Heart left ventricle (tissue), 16 donors: Measurements from ENCODE around the gene FAM171A1. TPM values are rescaled to one million over a fixed set of nuclear protein-coding genes. Genes with fewer than 3 reads are reported as not detected.
A peak's percentile ranks its signal among the peaks of the same experiment; 100 is the strongest.
"Not testable (repeated sequence)": the region's sequence is repeated elsewhere in the genome, so short reads cannot be mapped to it uniquely, and the experiment has no call there.

Experiments used
- ATAC-seq, 4 donors: fragments of 200-7000 bp; cut with Tn5 transposase; one replicate each; pipeline ENCODE4 v1.9.1; 2020 to 2022; ENCODE audit warnings: moderate library complexity in 4 of 4, mild to moderate bottlenecking in 3 of 4, moderate number of reproducible peaks in 1 of 4
- DNase-seq, 5 donors: peaks; one replicate each; pipeline ENCODE4 v3.0.0-alpha.2; 2020
- H3K27ac ChIP-seq, 12 donors: fragments of 200-600 bp; sonication (generic) in 4 of 12; one replicate each; pipeline versions ENCODE4 v1.5.0 to v1.8.0; 2016 to 2022; ENCODE audit warnings: mild to moderate bottlenecking in 2 of 12
- H3K27me3 ChIP-seq, 9 donors: fragments of 200-600 bp; sonication (generic) in 2 of 9; one replicate each; pipeline versions ENCODE4 v1.5.1 to v1.8.0; 2016 to 2022; ENCODE audit warnings: mild to moderate bottlenecking in 3 of 9
- H3K36me3 ChIP-seq, 9 donors: fragments of 200-600 bp; sonication (generic) in 2 of 9; one replicate each; pipeline versions ENCODE4 v1.5.0 to v1.8.0; 2018 to 2022; ENCODE audit warnings: mild to moderate bottlenecking in 2 of 9
- H3K4me1 ChIP-seq, 12 donors: fragments of 200-600 bp; sonication (generic) in 4 of 12; one replicate each; pipeline versions ENCODE4 v1.5.0 to v1.8.0; 2016 to 2022; ENCODE audit warnings: mild to moderate bottlenecking in 3 of 12
- H3K4me3 ChIP-seq, 12 donors: fragments of 200-600 bp; sonication (generic) in 4 of 12; one replicate each; pipeline versions ENCODE4 v1.5.0 to v1.8.0; 2017 to 2022; ENCODE audit warnings: mild to moderate bottlenecking in 9 of 12, moderate library complexity in 4 of 12
- H3K9me3 ChIP-seq, 12 donors: fragments of 200-600 bp; sonication (generic) in 4 of 12; one replicate each; pipeline versions ENCODE4 v1.5.0 to v1.8.0; 2016 to 2022; ENCODE audit warnings: mild to moderate bottlenecking in 1 of 12
- CTCF ChIP-seq, 12 donors: fragments of 200-600 bp; sonication (generic) in 4 of 12; IDR thresholded peaks; one replicate each; pipeline versions ENCODE4 v1.5.0 to v1.8.0; 2018 to 2022; ENCODE audit warnings: antibody characterized with exemption in 12 of 12, mild to moderate bottlenecking in 5 of 12
- POLR2A ChIP-seq, 2 donors: fragments of 450-650 bp; IDR thresholded peaks; one replicate each; pipeline ENCODE4 v1.6.1; 2017; ENCODE audit warnings: antibody characterized with exemption in 2 of 2, mild to moderate bottlenecking in 2 of 2, moderate library complexity in 2 of 2
- WGBS, 4 donors: extraction: QIAGEN DNeasy Blood & Tissue Kit in 2 of 4; methylation state at CpG; one replicate each; pipeline versions ENCODE4 v1.1.5 to v1.1.7; 2013 to 2018; 5-methylcytosine and 5-hydroxymethylcytosine counted together
- intact Hi-C, 10 donors: fragments of 100-400 bp; cut with DNase I; formaldehyde crosslinking; loops; one replicate each; pipeline versions ENCODE4 v1.11.1 to v1.14.2; 2022
- polyA plus RNA-seq, 2 donors: library from polyadenylated mRNA; stranded (reverse); fragments of 200-250 nt; gene quantifications; one replicate each; pipeline ENCODE4 v1.2.3, GENCODE V29; 2013
- total RNA-seq, 9 donors: library from RNA; depleted of rRNA in 2 of 9; stranded (reverse); fragments of >200 nt in 2 of 9; fragmentation: NEBNext Ultra II Directional in 3 of 9; extraction: Animal tissue kit (Norgen Biotek cat#: 25700) in 3 of 9; gene quantifications; one replicate each; pipeline versions ENCODE4 v1.1.0 to v1.2.4, GENCODE V29; 2016 to 2023
- donor health status: ischemic (EF 13 %, LVEDD 7.1; RV severe dilation, severe dysfunction).
- donor health status: healthy with polysubstance abuse.
- donor health status: DM: no; HTN: yes; CAD: no.
- donor health status: DM: no; HTN: no; CAD: no.
- donor health status: ischemic (EF 25% LVEDD 6.9; RV normal size, moderate dysfunction).
- donor health status: ischemic (EF 25% LVEDD 5.7; RV mildly dilated, moderate dysfunction).
- donor health status: healthy.
- donor health status: DM: yes; HTN: yes; CAD: no.
- donor health status: ischemic (EF 35%, LVEDD 5.7; RV mildly dilated, moderate dysfunction).
- donor health status: nonischemic (EF 11% LVEDD 7.7; RV severe dilation, severe dysfunction).
- donor health status: DM: yes; HTN: yes; CAD: no.
- donor health status: PGD.
- donor health status: ischemic (EF 29% LVEDD 5.4; RV normal size, mild dysfunction).
- donor health status: nonischemic (EF 23%, LVEDD 6.1; RV moderate dilation, normal function).

FAM171A1 gene
- total and polyA plus RNA-seq, 11 donors: 4.1 to 18.0 (median 9.8) TPM

- intact Hi-C loops: loop anchor here (2.0 to 5.0 kb wide), 5 partner anchors 157 to 212 kb away; partner anchors contain the start of gene FAM171A1 (in 9 of the 10)
- no peaks in the 10 kb centered on the region for H3K9me3 ChIP-seq
- 23 to 25% (median 24%) methylated on average over 14 of the region's 14 CpGs for WGBS, 4 donors
- DNase-seq (peak; percentile 77 to 87 (median 81)), ATAC-seq (peak; percentile 63 to 91 (median 87))
- no peak for TF ChIP-seq POLR2A (IDR thresholded peaks at IDR 0.05)
- TF ChIP-seq CTCF (IDR thresholded peaks at IDR 0.05): peak; percentile 72 to 92 (median 83)
- no peak overlapping the region for H3K4me3 ChIP-seq
- peaks cover 0 to 17% (median 4%) of the 10 kb centered on the region in 12 donors for H3K4me1 ChIP-seq
- peaks cover 0 to 22% (median 3%) of the 10 kb centered on the region in 9 donors for H3K36me3 ChIP-seq
- H3K27me3 ChIP-seq: no peaks in the 10 kb centered on the region
- H3K27ac ChIP-seq: no peak overlapping the region
Observed at GRCh38 chr10:15209827-15210509, 161.1 kb downstream of the FAM171A1 start.

- peaks cover 0 to 17% (median 4%) of the 10 kb centered on the region in 12 donors for H3K4me1 ChIP-seq
- H3K4me3 ChIP-seq: no peak overlapping the region
- TF ChIP-seq POLR2A (IDR thresholded peaks at IDR 0.05) (no peak), CTCF (IDR thresholded peaks at IDR 0.05) (no peak)
- intact Hi-C loops: no loop called here
- 91 to 96% (median 94%) methylated on average over 2 of the region's 2 CpGs for WGBS, 4 donors
- no peaks in the 10 kb centered on the region for H3K9me3 ChIP-seq
- H3K27me3 ChIP-seq: no peaks in the 10 kb centered on the region
- DNase-seq: no peak
- no peak for ATAC-seq
- peaks cover 0 to 11% (median under 1%) of the 10 kb centered on the region in 9 donors for H3K36me3 ChIP-seq
- peak overlapping the region in 1 of 12 donors; percentile 51 for H3K27ac ChIP-seq
Observed at GRCh38 chr10:15208221-15208620, 162.9 kb downstream of the FAM171A1 start.

- peaks cover 0 to 23% (median 4%) of the 10 kb centered on the region in 12 donors for H3K4me1 ChIP-seq
- intact Hi-C loops, H3K36me3 ChIP-seq, ATAC-seq, H3K9me3 ChIP-seq, H3K4me3 ChIP-seq, H3K27me3 ChIP-seq, DNase-seq: not testable (repeated sequence)
- H3K27ac ChIP-seq: peak overlapping the region in 1 of 12 donors; percentile 51
- WGBS, 4 donors: 95 to 99% (median 97%) methylated on average over 4 of the region's 4 CpGs
Observed at GRCh38 chr10:15207410-15207809, 163.7 kb downstream of the FAM171A1 start.

GRCh38 chr10:15202639-15203038 is 168.4 kb downstream of the FAM171A1 start:
- no peaks in the 10 kb centered on the region for H3K9me3 ChIP-seq
- ATAC-seq (no peak), DNase-seq (no peak)
- intact Hi-C loops: loop anchor here in 1 of 10 donors (5.0 kb wide), 1 partner anchor 35 kb away; the partner anchor contains the start of gene NMT2
- H3K36me3 ChIP-seq: no peaks in the 10 kb centered on the region
- H3K27me3 ChIP-seq: no peaks in the 10 kb centered on the region
- 93 to 97% (median 96%) methylated on average over 2 of the region's 2 CpGs for WGBS, 4 donors
- peaks cover 0 to 35% (median 9%) of the 10 kb centered on the region in 12 donors for H3K4me1 ChIP-seq
- H3K4me3 ChIP-seq: no peak overlapping the region
- H3K27ac ChIP-seq: no peak overlapping the region
- TF ChIP-seq POLR2A (IDR thresholded peaks at IDR 0.05) (no peak), CTCF (IDR thresholded peaks at IDR 0.05) (no peak)

GRCh38 chr10:15202301-15202621 is 168.8 kb downstream of the FAM171A1 start:
- not testable (repeated sequence) for H3K4me3 ChIP-seq, DNase-seq, H3K27me3 ChIP-seq, H3K27ac ChIP-seq, H3K9me3 ChIP-seq, H3K36me3 ChIP-seq, ATAC-seq
- WGBS, 4 donors: 96 to 98% (median 97%) methylated on average over 8 of the region's 8 CpGs
- intact Hi-C loops: loop anchor here in 1 of 10 donors (5.0 kb wide), 1 partner anchor 35 kb away; the partner anchor contains the start of gene NMT2
- peaks cover 0 to 39% (median 9%) of the 10 kb centered on the region in 12 donors for H3K4me1 ChIP-seq
